HUES6 (cell line): ENCODE data around the gene AVL9.
A peak's percentile ranks its signal among the peaks of the same experiment; 100 is the strongest.
"Not testable (repeated sequence)": the region's sequence is repeated elsewhere in the genome, so short reads cannot be mapped to it uniquely, and the experiment has no call there.

Source experiments
- H3K27ac ChIP-seq: 2 replicates; pipeline ENCODE4 v1.7.0; 2013; ENCODE audit warnings: low read depth, mild to moderate bottlenecking, low read length, inconsistent platforms
- H3K27me3 ChIP-seq: 2 replicates; pipeline ENCODE4 v1.6.1; 2013; ENCODE audit warnings: low read length; ENCODE audit not compliant: control insufficient read depth, insufficient read depth
- H3K36me3 ChIP-seq: 2 replicates; pipeline ENCODE4 v1.6.1; 2013; ENCODE audit warnings: low read length; ENCODE audit not compliant: control insufficient read depth, insufficient read depth
- H3K4me1 ChIP-seq: 2 replicates; pipeline ENCODE4 v1.6.1; 2013; ENCODE audit warnings: low read length; ENCODE audit not compliant: control insufficient read depth, insufficient read depth
- H3K4me3 ChIP-seq: 2 replicates; pipeline ENCODE4 v1.5.1; 2013; ENCODE audit warnings: low read depth, low read length
- H3K9ac ChIP-seq: one replicate; pipeline ENCODE4 v1.6.1; 2013; ENCODE audit warnings: mild to moderate bottlenecking, low read length
- H3K9me3 ChIP-seq: 2 replicates; pipeline ENCODE4 v1.6.1; 2013; ENCODE audit warnings: low read depth, low read length; ENCODE audit not compliant: control insufficient read depth, insufficient read depth

AVL9 gene

GRCh38 chr7:32611201-32612099, 116.2 kb downstream of the AVL9 start:
- H3K4me1 ChIP-seq, result peaks cover 13% of the 10 kb centered on the region
- H3K27ac ChIP-seq, result peak overlapping the region; percentile 16; the same call in 1 of the 2 replicates
- H3K36me3 ChIP-seq, result no peaks in the 10 kb centered on the region
- H3K9ac ChIP-seq, result no peak overlapping the region
- no peaks in the 10 kb centered on the region for H3K27me3 ChIP-seq
- H3K9me3 ChIP-seq, result no peaks in the 10 kb centered on the region
- no peak overlapping the region for H3K4me3 ChIP-seq

GRCh38 chr7:32616625-32617024, 121.3 kb downstream of the AVL9 start:
- H3K27ac ChIP-seq, result no peak overlapping the region
- no peaks in the 10 kb centered on the region for H3K27me3 ChIP-seq
- no peak overlapping the region for H3K4me3 ChIP-seq
- H3K4me1 ChIP-seq, result peaks cover 14% of the 10 kb centered on the region
- no peak overlapping the region for H3K9ac ChIP-seq
- H3K36me3 ChIP-seq, result no peaks in the 10 kb centered on the region
- H3K9me3 ChIP-seq, result no peaks in the 10 kb centered on the region

- Histone ChIP-seq H3K9ac (no peak overlapping the region), H3K27ac (no peak overlapping the region), H3K4me1 (peaks cover 11% of the 10 kb centered on the region), H3K36me3 (no peaks in the 10 kb centered on the region), H3K9me3 (no peaks in the 10 kb centered on the region), H3K27me3 (no peaks in the 10 kb centered on the region), H3K4me3 (no peak overlapping the region)
These were observed 123.2 kb downstream of the AVL9 start for GRCh38 chr7:32618470-32618869.

DNA sequence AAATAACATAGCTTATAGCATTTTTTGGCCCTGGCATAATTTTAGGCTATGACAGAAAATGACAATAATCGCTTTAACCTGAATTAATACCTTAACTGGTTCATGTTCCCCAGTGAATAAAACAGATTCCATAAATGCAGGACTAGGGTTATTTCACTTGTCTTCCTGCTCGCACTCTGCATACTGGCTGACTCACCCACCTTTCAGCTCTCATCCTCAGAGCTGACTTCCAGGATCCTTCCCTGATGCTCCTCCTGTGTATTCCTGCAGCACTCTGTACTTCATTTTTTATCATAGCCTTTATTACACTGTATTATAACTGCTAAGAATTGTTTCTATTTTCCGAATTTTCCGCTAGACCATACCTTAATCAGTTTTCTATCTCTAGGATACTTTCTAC, 123.7 kb downstream of the AVL9 start:
- no peak overlapping the region for H3K9ac ChIP-seq
- H3K27ac ChIP-seq, result no peak overlapping the region
- H3K4me3 ChIP-seq, result no peak overlapping the region
- peaks cover 11% of the 10 kb centered on the region for H3K4me1 ChIP-seq
- no peaks in the 10 kb centered on the region for H3K27me3 ChIP-seq
- no peaks in the 10 kb centered on the region for H3K36me3 ChIP-seq
- no peaks in the 10 kb centered on the region for H3K9me3 ChIP-seq

DNA sequence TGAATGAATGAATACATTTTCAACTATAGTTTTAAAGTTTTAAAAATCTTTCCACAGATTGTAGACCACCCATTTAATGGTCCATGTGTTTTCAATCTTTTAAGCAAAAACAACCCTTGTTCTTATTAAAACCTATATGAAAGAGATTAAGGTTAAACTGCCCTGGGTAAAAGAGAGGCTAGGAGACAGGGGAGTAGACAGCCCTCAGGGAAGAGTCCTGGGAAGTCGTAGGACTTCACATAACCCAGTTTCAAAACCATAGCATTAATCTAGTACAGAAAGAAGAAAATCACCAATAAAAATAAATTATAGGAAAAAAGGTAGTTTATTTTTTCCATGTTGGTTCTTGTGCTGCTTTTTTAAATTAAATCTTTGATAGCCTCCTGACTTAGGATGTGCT, 124.1 kb downstream of the AVL9 start:
- not testable (repeated sequence) for H3K27ac ChIP-seq, H3K27me3 ChIP-seq, H3K4me3 ChIP-seq, H3K36me3 ChIP-seq, H3K9me3 ChIP-seq, H3K9ac ChIP-seq
- peaks cover 11% of the 10 kb centered on the region for H3K4me1 ChIP-seq

DNA sequence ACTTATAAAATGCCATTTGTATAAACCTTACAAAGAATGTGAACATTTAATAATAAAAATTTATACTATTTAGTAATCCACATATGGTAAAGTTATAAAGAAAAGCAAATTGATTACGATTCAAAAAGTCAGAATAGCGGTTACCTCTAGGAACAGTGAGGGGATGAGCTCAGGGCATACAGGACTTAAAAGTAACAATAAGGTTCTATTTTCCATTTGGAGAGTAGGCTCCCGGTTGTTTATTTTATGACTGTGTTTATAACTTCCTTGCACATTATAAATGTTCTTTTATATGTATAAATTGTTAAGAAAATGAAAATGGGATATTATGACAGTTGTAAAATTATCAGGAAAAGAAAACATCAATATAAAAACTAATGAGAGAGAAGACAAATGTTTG, 135.7 kb downstream of the AVL9 start:
- Histone ChIP-seq H3K4me3 (no peak overlapping the region), H3K4me1 (no peaks in the 10 kb centered on the region), H3K9ac (no peak overlapping the region), H3K27ac (no peak overlapping the region), H3K36me3 (no peaks in the 10 kb centered on the region), H3K9me3 (no peaks in the 10 kb centered on the region), H3K27me3 (no peaks in the 10 kb centered on the region)

DNA sequence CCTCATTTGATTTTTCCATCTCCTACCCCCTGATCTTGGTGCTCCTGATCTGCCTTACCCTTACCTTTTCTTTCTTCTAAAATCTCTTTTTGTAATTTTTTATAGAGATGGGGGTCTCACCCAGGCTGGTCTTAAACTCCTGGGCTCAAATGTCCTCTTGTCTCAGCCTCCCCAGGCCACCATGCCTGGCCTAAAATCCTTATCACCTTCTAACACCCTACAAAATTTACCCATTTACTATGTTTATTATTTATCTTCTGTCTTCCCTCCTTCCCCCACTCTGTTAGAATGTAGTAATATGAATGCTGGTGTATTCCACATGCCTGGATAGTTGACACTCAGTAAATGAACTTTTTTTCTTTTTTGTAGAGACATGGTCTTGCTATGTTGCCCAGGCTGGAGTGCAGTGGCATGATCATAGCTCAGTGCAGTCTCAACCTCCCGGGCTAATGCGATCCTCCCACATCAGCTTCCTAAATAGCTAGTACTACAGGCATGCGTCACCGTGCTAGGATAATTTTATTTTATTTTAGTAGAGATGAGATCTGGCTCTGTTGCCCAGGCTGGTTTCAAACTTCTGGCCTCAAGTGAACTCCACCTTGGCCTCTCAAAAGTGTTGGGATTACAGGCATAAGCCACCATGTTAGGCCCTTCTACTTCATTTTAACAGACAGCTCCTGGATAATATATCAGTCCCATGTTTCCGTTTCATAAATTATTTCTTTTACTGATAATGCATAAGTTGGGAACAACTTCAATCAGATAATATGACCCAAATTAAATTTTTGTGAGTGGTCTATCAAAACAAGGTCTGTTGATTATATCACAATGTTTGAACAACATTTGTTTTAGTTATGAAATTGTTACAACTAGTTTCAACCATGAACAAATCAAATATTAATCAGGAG, 136.6 kb downstream of the AVL9 start:
- not testable (repeated sequence) for H3K27ac ChIP-seq, H3K4me1 ChIP-seq

GRCh38 chr7:32633446-32633845, 138.2 kb downstream of the AVL9 start:
- not testable (repeated sequence) for H3K9ac ChIP-seq, H3K27me3 ChIP-seq, H3K27ac ChIP-seq, H3K9me3 ChIP-seq, H3K4me3 ChIP-seq, H3K4me1 ChIP-seq, H3K36me3 ChIP-seq

More for the DNA sequence above, 136.6 kb downstream of the AVL9 start:
- H3K9me3 ChIP-seq, H3K9ac ChIP-seq, H3K36me3 ChIP-seq, H3K27me3 ChIP-seq, H3K4me3 ChIP-seq: not testable (repeated sequence)

DNA sequence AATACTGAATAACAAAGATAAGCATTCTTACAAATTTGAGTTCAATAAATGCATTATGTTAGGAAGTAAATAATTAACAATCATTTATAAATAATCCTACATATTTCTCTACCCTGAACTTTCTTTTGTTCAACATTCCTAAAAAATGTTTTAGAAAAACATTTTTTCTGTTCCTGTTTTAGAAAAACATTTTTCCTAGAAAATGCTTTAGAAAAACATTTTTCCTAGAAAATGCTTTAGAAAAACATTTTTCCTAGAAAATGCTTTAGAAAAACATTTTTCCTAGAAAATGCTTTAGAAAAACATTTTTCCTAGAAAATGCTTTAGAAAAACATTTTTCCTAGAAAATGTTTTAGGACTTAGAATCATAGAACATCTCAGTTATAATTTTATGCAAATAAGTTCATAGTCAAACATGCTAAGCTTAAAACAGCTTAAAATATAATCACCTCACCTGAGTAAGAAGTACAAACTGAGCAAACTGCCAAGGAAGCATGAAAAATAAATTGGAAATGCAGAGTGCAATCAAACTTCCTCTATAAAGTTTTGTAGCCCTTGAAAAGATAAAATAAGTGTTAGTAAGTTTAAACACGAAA, 139.6 kb downstream of the AVL9 start:
- H3K27me3 ChIP-seq, H3K36me3 ChIP-seq, H3K9ac ChIP-seq, H3K27ac ChIP-seq, H3K9me3 ChIP-seq, H3K4me3 ChIP-seq, H3K4me1 ChIP-seq: not testable (repeated sequence)

DNA sequence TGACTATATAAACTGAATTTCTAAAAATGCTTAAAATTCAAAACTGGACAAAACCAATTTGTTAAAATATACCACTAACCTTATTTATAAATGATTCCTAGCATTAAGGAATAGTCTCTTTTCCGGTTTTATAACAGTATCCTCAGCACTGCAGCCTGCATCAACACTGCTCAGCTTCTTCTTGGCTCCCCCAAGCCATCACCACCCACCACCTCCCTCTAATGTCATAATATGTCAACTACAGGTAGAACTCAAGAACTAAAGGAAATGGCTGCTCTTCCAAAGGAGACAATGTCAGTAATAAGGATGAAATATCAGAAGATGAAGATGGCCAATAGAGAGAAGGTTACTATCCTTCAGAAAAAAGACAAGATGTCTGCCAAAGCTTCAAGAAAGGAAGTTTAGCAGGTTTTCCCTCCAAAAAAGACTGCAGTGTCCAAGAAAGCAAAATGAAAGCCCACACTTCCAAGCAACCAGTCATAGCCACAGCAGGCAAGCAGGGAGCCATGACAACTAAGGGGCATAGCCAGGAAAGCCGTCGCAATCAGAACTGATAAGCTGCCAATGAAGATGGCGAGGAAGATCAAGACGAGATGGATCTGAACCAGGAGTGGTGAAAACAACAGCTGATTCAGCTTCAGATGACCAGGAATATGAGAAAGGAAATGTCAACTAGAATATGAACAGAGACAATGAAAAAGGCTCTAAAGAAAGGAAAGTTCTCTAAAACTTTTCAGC, 141.6 kb downstream of the AVL9 start:
- H3K9ac ChIP-seq, H3K36me3 ChIP-seq, H3K27ac ChIP-seq, H3K4me1 ChIP-seq, H3K4me3 ChIP-seq, H3K9me3 ChIP-seq, H3K27me3 ChIP-seq: not testable (repeated sequence)
